Kidney (tissue), 14 donors: ENCODE data around the gene ATG4B. TPM values are rescaled to one million over a fixed set of nuclear protein-coding genes. Genes with fewer than 3 reads are reported as not detected.
A peak's percentile ranks its signal among the peaks of the same experiment; 100 is the strongest.

ENCODE experiments used
- DNase-seq, 5 donors: peaks; one replicate each; pipeline ENCODE4 v3.0.0-alpha.2; 2013 to 2020
- FAIRE-seq: peaks from 2 replicates; lab custom pipeline; 2012; peaks lifted over from hg19 to GRCh38; lab: Jason Lieb, UNC
- H3K27ac ChIP-seq, 2 donors: one replicate each; pipeline ENCODE4 v1.7.0; 2013; ENCODE audit warnings: low read depth in 2 of 2, low read length in 2 of 2, inconsistent platforms in 1 of 2
- H3K27me3 ChIP-seq: one replicate; pipeline ENCODE4 v1.7.1; 2013; ENCODE audit warnings: low read length, inconsistent platforms; ENCODE audit not compliant: control insufficient read depth, insufficient read depth
- H3K36me3 ChIP-seq, 3 donors: one replicate each; pipeline versions ENCODE4 v1.7.0 to v1.7.1; 2013; ENCODE audit warnings: low read length in 3 of 3, control low read depth in 1 of 3, inconsistent platforms in 1 of 3; ENCODE audit not compliant: insufficient read depth in 3 of 3, control insufficient read depth in 2 of 3
- H3K4me1 ChIP-seq, 3 donors: one replicate each; pipeline versions ENCODE4 v1.7.0 to v1.7.1; 2013; ENCODE audit warnings: low read length in 3 of 3, inconsistent platforms in 1 of 3, low read depth in 1 of 3; ENCODE audit not compliant: control insufficient read depth in 2 of 3, insufficient read depth in 2 of 3
- H3K4me3 ChIP-seq, 3 donors: one replicate each; pipeline versions ENCODE4 v1.7.0 to v1.8.1; 2013; ENCODE audit warnings: low read length in 3 of 3, control low read depth in 1 of 3, inconsistent platforms in 1 of 3
- H3K9ac ChIP-seq, 3 donors: one replicate each; pipeline versions ENCODE4 v1.7.0 to v1.7.1; 2013; ENCODE audit warnings: low read length in 3 of 3, control low read depth in 1 of 3, inconsistent platforms in 1 of 3
- H3K9me3 ChIP-seq, 3 donors: one replicate each; pipeline versions ENCODE4 v1.7.0 to v1.7.1; 2013; ENCODE audit warnings: low read length in 3 of 3, control low read depth in 1 of 3, inconsistent platforms in 1 of 3; ENCODE audit not compliant: control insufficient read depth in 2 of 3, insufficient read depth in 1 of 3
- intact Hi-C: fragments of 100-400 bp; cut with DNase I; formaldehyde crosslinking; loops from one replicate; pipeline ENCODE4 v1.11.1; 2022
- polyA plus RNA-seq: library from polyadenylated mRNA; stranded (reverse); fragments of 350-450 nt; fragmentation: Illumina TruSeq; extraction: RNeasy Lipid Tissue Mini Kit (QIAGEN cat#74804); gene quantifications from one replicate; pipeline ENCODE4 v1.2.3, GENCODE V29; 2014; ENCODE audit warnings: low read depth, low replicate concordance; ENCODE audit not compliant: insufficient read depth
- total RNA-seq: library from RNA; stranded (reverse); fragmentation: NEBNext Ultra II Directional; extraction: Animal tissue kit (Norgen Biotek cat#: 25700); gene quantifications from one replicate; pipeline ENCODE4 v1.2.1, GENCODE V29; 2021
- TF ChIP-seq, protein P1 (sequence below): IDR thresholded peaks from 3 replicates; pipeline ENCODE4 v1.5.1; 2012; ENCODE audit warnings: mild to moderate bottlenecking, moderate library complexity, borderline replicate concordance; ENCODE audit not compliant: insufficient read depth; ENCODE audit errors: extremely low read depth
- donor health status: control.
- donor health status: control.
- donor health status: control.
- donor health status: control.
- donor health status: control.
- donor health status: DM: yes; HTN: yes; CAD: no.
- donor health status: Normal renal cell carcinoma (clear cell type).

Gene ATG4B
- total and polyA plus RNA-seq, 2 donors from 2014 or later: 56.6 to 81.0 TPM

DNA sequence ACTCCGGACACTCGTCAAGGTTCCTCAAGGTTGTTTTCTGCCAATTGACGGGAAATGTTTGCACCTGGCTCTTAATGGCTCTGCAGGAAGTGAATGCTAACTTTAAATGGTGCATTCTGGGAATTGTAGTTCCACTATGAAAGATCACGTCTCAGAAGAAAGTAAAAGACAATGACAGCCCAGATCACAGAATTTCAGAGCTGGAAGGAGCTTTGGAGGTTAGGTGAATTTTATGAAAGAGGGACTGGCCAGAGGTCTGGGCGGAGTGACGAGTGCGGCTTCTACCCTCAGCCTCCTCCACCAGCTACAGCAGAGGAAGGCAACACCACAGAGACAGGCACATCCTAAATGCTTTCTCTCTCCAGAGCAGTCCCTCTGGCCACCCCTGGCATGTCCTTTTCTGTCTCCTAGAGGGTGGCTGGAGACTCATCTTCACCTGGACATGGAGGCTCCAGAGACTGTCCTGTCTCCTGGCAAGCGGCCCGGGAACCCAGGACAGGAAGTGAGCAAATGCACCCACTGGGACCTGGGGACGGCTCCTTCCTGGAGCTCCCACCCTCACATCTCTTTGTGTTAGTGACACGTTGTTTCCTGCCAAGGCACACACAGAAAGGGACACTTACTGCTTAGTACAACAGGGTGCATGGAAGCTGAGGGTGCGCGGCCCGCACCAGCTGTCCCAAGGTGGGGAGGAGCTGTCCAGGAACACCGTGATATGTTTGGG is 19.9 kb upstream of the ATG4B start:
- DNase-seq (peak in 2 of 5 donors; percentile 59 to 77), FAIRE-seq (peak; percentile 73)
- H3K36me3 ChIP-seq: peaks cover 0 to 2% (median under 1%) of the 10 kb centered on the region in 3 donors
- H3K4me3 ChIP-seq: peak overlapping the region in 2 of 3 donors; percentile 43 to 57
- H3K9ac ChIP-seq: peak overlapping the region in 1 of 3 donors; percentile 16
- TF ChIP-seq, protein P1, sequence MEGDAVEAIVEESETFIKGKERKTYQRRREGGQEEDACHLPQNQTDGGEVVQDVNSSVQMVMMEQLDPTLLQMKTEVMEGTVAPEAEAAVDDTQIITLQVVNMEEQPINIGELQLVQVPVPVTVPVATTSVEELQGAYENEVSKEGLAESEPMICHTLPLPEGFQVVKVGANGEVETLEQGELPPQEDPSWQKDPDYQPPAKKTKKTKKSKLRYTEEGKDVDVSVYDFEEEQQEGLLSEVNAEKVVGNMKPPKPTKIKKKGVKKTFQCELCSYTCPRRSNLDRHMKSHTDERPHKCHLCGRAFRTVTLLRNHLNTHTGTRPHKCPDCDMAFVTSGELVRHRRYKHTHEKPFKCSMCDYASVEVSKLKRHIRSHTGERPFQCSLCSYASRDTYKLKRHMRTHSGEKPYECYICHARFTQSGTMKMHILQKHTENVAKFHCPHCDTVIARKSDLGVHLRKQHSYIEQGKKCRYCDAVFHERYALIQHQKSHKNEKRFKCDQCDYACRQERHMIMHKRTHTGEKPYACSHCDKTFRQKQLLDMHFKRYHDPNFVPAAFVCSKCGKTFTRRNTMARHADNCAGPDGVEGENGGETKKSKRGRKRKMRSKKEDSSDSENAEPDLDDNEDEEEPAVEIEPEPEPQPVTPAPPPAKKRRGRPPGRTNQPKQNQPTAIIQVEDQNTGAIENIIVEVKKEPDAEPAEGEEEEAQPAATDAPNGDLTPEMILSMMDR: no peak
- H3K4me1 ChIP-seq: peaks cover 0 to 22% (median 13%) of the 10 kb centered on the region in 3 donors
- no peaks in the 10 kb centered on the region for H3K27me3 ChIP-seq
- H3K27ac ChIP-seq: peak overlapping the region; percentile 18 to 82
- intact Hi-C loops: no loop called here
- no peaks in the 10 kb centered on the region for H3K9me3 ChIP-seq

- no peak for FAIRE-seq
- H3K27ac ChIP-seq: peak overlapping the region; percentile 53 to 82
Measured at GRCh38 chr2:241618296-241618805, 19.1 kb upstream of the ATG4B start.

DNA sequence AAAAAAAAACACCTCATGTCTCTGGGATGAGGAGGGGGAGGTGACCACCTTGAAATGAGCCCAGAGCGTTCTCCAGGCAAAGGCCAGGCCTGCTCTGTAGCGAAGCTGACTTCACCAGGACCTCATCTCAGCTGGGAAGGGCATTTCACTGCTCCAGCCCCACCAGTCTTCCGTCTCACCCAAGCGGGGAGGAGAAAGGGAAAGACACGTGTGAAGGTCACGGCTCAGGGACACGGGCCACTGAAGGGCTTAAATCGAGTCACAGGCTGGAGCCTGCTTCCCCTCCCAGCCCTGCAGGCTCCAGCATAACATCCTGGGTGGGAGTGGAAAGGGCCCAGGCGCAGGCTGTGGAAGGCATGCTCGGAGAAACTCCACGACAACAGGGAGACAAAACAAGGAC is 18.7 kb upstream of the ATG4B start:
- H3K9me3 ChIP-seq: no peaks in the 10 kb centered on the region
- H3K4me3 ChIP-seq: no peak overlapping the region
- peak overlapping the region in 2 of 3 donors; percentile 1 to 3 for H3K9ac ChIP-seq
- DNase-seq (peak in 4 of 5 donors; percentile 60 to 85 (median 69)), FAIRE-seq (no peak)
- TF ChIP-seq, protein P1: no peak
- peak overlapping the region; percentile 53 to 82 for H3K27ac ChIP-seq
- intact Hi-C loops: no loop called here
- H3K27me3 ChIP-seq: no peaks in the 10 kb centered on the region
- peaks cover 0 to 2% (median 0%) of the 10 kb centered on the region in 3 donors for H3K36me3 ChIP-seq
- peaks cover 0 to 22% (median 13%) of the 10 kb centered on the region in 3 donors for H3K4me1 ChIP-seq

More at GRCh38 chr2:241618296-241618805, 19.1 kb upstream of the ATG4B start:
- Histone ChIP-seq H3K4me3 (no peak overlapping the region), H3K4me1 (peaks cover 0 to 22% (median 13%) of the 10 kb centered on the region in 3 donors), H3K27me3 (no peaks in the 10 kb centered on the region), H3K9ac (peak overlapping the region in 2 of 3 donors; percentile 1 to 3), H3K36me3 (peaks cover 0 to 2% (median 0%) of the 10 kb centered on the region in 3 donors), H3K9me3 (no peaks in the 10 kb centered on the region)
- TF ChIP-seq, protein P1: no peak
- intact Hi-C loops: no loop called here
- no peak for DNase-seq
